Prostate gland (tissue), 2 donors: ENCODE results near the gene GPATCH2L.

Experiments used
- CTCF ChIP-seq, 4 experiments: fragments of 200-600 bp in 2 of 4; fragments of 450-650 bp in 2 of 4; sonication (generic) in 2 of 4; IDR thresholded peaks; 1 replicate in 3 of 4; 2 replicates in 1 of 4; pipeline ENCODE4 v1.5.1; 2016 to 2019; ENCODE audit warnings: antibody characterized with exemption in 4 of 4, mild to moderate bottlenecking in 2 of 4, moderate library complexity in 2 of 4
- POLR2A ChIP-seq: fragments of 450-650 bp; IDR thresholded peaks from one replicate; pipeline ENCODE4 v1.6.1; 2016; ENCODE audit warnings: antibody characterized with exemption, mild to moderate bottlenecking

GRCh38 chr14:76261371-76261811 is 109.7 kb downstream of the GPATCH2L start:
- TF ChIP-seq CTCF (IDR thresholded peaks at IDR 0.05) = no peak
- no peak for TF ChIP-seq POLR2A
